NT2/D1 (cell line): ENCODE data around the gene VBP1.

Experiments used
- DNase-seq: peaks from one replicate; pipeline ENCODE4 v3.0.0-alpha.2; 2011; ENCODE audit warnings: low read depth, low spot score
- H3K27me3 ChIP-seq: 2 replicates; pipeline ENCODE4 v1.6.0; 2011; ENCODE audit warnings: mild to moderate bottlenecking; ENCODE audit not compliant: insufficient read length, insufficient read depth
- H3K36me3 ChIP-seq: 2 replicates; pipeline ENCODE4 v1.6.1; 2011; ENCODE audit warnings: mild to moderate bottlenecking, low read length, mixed read lengths; ENCODE audit not compliant: insufficient read depth, insufficient read length
- H3K4me1 ChIP-seq: 2 replicates; pipeline ENCODE4 v1.5.1; 2011; ENCODE audit not compliant: insufficient read depth, insufficient read length
- H3K4me3 ChIP-seq: 2 replicates; pipeline ENCODE4 v1.5.1; 2011; ENCODE audit warnings: low read depth; ENCODE audit not compliant: insufficient read length
- H3K9ac ChIP-seq: 2 replicates; pipeline ENCODE4 v1.6.0; 2011; ENCODE audit warnings: low read depth; ENCODE audit not compliant: insufficient read length
- H3K9me3 ChIP-seq: 2 replicates; pipeline ENCODE4 v1.5.1; 2011; ENCODE audit warnings: mild to moderate bottlenecking, low read length; ENCODE audit not compliant: insufficient read depth
- SUZ12 ChIP-seq: IDR thresholded peaks from 2 replicates; pipeline ENCODE4 v1.6.1; 2011; ENCODE audit not compliant: insufficient read length, insufficient read depth; ENCODE audit errors: extremely low read depth
- YY1 ChIP-seq: IDR thresholded peaks from 2 replicates; pipeline ENCODE4 v1.6.1; 2011; ENCODE audit not compliant: insufficient read length, insufficient read depth
- ZNF274 ChIP-seq: IDR thresholded peaks from 2 replicates; pipeline ENCODE4 v1.6.1; 2011; ENCODE audit warnings: mild to moderate bottlenecking, low read depth, low read length

VBP1 gene

DNA sequence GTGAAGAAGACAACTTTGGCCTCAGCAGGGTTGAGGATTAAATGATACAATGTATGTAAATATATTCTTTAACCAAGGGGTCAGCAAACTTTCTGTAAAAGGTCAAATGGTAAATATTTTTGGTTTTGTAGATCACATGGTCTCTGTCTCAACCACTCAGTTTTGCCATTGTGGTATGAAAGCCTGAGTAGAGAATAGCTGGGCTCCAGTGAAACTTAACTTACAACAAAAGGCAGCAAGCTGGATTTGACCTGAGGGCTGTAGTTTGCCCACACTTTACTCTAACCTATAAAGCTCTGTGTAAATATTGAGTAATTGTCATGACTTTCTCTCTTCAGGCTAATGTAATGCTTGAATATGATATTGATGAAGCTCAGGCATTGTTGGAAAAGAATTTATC, 19.6 kb downstream of the VBP1 start:
- H3K4me1 ChIP-seq = no peaks in the 10 kb centered on the region
- TF ChIP-seq YY1 (no peak), SUZ12 (no peak), ZNF274 (no peak)
- no peaks in the 10 kb centered on the region for H3K27me3 ChIP-seq
- H3K9me3 ChIP-seq = no peaks in the 10 kb centered on the region
- peaks cover 30% of the 10 kb centered on the region for H3K36me3 ChIP-seq
- no peak overlapping the region for H3K9ac ChIP-seq
- no peak overlapping the region for H3K4me3 ChIP-seq
- DNase-seq = no peak

DNA sequence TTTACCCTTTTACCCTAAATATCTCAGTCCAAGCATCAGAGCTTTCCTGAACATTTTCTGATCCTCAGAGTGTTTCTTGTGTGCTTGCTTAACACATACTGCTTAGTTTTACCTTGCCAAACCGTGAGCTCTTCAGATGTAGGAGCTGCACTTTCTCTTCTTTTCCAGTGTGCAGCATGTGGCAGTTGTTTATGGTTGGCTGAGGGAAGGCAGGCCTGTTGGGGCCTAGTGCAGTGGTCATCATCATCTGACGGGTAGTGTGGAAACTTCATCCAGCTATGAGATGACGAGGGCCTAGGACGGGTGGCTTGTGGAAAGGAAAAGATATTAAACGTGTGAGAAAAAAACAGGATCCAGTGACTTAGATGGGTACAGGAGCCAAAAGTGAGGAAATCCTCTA, 21.5 kb downstream of the VBP1 start:
- H3K27me3 ChIP-seq = no peaks in the 10 kb centered on the region
- DNase-seq = no peak
- no peak overlapping the region for H3K9ac ChIP-seq
- no peaks in the 10 kb centered on the region for H3K4me1 ChIP-seq
- H3K9me3 ChIP-seq = no peaks in the 10 kb centered on the region
- H3K36me3 ChIP-seq = peaks cover 24% of the 10 kb centered on the region
- H3K4me3 ChIP-seq = no peak overlapping the region
- TF ChIP-seq SUZ12 (no peak), ZNF274 (no peak), YY1 (no peak)

DNA sequence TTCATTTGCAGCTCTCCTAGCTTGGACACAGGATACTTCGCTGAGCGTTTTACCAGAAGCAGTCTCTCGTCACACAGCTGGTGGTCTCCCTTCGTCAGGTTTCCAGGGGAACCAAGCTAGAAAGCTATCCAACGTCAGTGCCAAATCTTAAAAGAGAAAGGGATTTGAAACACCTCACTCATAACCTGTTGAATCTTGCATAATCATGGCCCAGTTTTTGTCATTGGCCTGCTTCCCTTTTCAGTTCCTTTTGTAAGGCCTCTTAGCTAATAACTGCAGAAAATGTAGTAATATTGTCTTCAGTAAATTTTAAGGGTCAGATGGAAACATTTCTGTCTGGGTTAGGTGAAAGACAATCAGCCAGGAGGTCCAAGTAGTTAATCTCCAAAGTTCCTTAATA, 26.0 kb downstream of the VBP1 start:
- no peak for DNase-seq
- Histone ChIP-seq H3K9ac (no peak overlapping the region), H3K27me3 (no peaks in the 10 kb centered on the region), H3K4me1 (no peaks in the 10 kb centered on the region), H3K9me3 (no peaks in the 10 kb centered on the region), H3K36me3 (peaks cover 14% of the 10 kb centered on the region), H3K4me3 (no peak overlapping the region)
- no peak for TF ChIP-seq ZNF274
- TF ChIP-seq YY1 = no peak
- no peak for TF ChIP-seq SUZ12

DNA sequence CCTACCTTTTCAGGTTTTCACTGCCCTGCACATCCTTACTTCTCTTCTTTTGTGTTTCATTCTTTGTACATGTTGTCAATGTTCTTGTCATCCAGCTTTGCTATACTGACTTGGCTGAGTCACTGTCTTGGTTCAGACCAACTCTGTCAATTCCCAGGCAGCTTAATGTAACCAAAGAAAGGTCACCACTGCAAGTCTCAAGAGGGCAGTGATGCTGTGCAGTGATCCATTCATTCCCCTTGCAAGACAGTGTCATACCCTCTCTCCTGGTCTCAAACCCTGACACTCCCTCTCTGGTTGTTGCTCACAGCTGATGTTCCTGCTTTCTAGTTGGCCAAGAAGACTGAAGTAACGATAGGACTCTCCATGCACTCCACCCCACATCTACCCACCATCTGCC, 30.5 kb downstream of the VBP1 start:
- Histone ChIP-seq H3K9me3 (no peaks in the 10 kb centered on the region), H3K4me3 (no peak overlapping the region), H3K36me3 (no peaks in the 10 kb centered on the region), H3K9ac (no peak overlapping the region), H3K27me3 (no peaks in the 10 kb centered on the region), H3K4me1 (no peaks in the 10 kb centered on the region)
- no peak for DNase-seq
- TF ChIP-seq YY1 = no peak
- no peak for TF ChIP-seq ZNF274
- TF ChIP-seq SUZ12 = no peak

DNA sequence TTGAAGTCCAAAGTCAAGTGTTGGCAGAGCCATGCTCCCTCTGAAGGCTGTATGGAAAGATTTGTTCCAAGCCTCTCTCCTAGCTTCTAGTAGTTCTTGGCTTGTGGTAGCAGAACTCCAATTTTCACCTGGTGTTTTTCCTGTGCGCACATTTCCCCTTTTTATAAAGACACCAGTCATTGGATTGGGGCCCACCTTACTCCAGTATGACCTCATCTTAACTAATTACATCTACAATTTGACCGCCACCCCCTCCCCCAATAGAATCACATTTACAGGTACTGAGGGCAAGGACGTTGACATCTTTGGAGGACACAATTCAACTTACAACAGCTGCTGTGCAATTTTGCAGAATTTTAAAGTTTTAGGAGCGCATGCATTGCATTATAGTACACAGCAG, 31.2 kb downstream of the VBP1 start:
- Histone ChIP-seq H3K36me3 (no peaks in the 10 kb centered on the region), H3K9ac (no peak overlapping the region), H3K4me3 (no peak overlapping the region), H3K27me3 (no peaks in the 10 kb centered on the region), H3K9me3 (no peaks in the 10 kb centered on the region), H3K4me1 (no peaks in the 10 kb centered on the region)
- DNase-seq = no peak
- no peak for TF ChIP-seq SUZ12
- no peak for TF ChIP-seq ZNF274
- no peak for TF ChIP-seq YY1

DNA sequence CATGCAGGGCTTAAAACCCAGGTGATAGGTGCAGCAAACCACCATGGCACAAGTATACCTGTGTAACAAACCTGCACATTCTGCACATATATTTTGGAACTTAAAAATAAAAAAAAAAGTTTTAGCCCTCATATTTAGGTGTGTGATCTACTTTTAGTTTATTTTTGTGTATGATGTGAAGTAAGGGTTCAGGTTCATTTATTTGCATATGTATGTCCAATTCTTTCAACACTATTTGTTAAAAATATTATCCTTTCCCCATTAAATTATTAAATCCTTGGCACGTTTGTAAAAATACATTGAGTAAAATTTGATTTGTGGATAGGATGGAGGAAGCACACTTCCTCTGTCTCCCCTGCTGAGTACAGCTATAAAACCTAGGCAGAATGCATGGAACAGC, 35.1 kb downstream of the VBP1 start:
- Histone ChIP-seq H3K9ac (no peak overlapping the region), H3K4me1 (no peaks in the 10 kb centered on the region), H3K27me3 (no peaks in the 10 kb centered on the region), H3K9me3 (no peaks in the 10 kb centered on the region), H3K4me3 (no peak overlapping the region), H3K36me3 (no peaks in the 10 kb centered on the region)
- DNase-seq = no peak
- no peak for TF ChIP-seq SUZ12
- TF ChIP-seq ZNF274 = no peak
- no peak for TF ChIP-seq YY1

DNA sequence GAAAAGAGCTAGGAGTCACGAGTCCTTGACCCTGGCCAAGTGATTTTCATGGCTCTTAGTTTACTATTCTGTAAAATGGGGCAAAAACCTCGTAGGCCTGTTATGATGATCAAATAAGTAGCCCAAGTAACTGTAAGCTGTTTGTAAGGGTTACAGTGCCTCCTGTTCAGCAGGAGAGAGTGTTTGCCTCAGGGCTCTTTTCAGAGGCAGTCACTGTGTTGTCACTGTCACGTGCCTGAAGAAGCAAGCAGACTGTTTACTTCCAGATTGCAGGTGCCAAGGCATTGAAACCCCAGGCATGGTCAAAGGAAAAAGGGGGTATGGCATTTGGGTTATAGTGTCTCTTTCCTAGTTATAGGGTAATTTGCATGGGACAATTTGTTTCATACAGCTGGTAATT, 43.5 kb downstream of the VBP1 start:
- TF ChIP-seq ZNF274 (no peak), SUZ12 (no peak), YY1 (no peak)
- Histone ChIP-seq H3K9ac (no peak overlapping the region), H3K4me3 (no peak overlapping the region), H3K4me1 (no peaks in the 10 kb centered on the region), H3K27me3 (no peaks in the 10 kb centered on the region), H3K9me3 (no peaks in the 10 kb centered on the region), H3K36me3 (no peaks in the 10 kb centered on the region)
- no peak for DNase-seq
